ENCODE data around the gene POLR3E.

POLR3E gene

GRCh38 chr16:22267764-22268163, 29.4 kb upstream of the POLR3E start:
- H3K27ac ChIP-seq = peak overlapping the region; percentile 62
- H3K27me3 ChIP-seq (ENCODE audit: insufficient read depth, low read depth, severe bottlenecking) = no peaks in the 10 kb centered on the region
- DNase-seq = peak; percentile 67
- H3K4me3 ChIP-seq (ENCODE audit: low read depth, low read length) = no peak overlapping the region
- H3K36me3 ChIP-seq = peaks cover 85% of the 10 kb centered on the region
- TF ChIP-seq CTCF (IDR thresholded peaks at IDR 0.05; ENCODE audit: low read depth, low read length) = no peak
- H3K9me3 ChIP-seq (ENCODE audit: severe bottlenecking) = no peaks in the 10 kb centered on the region

GRCh38 chr16:22270525-22270924, 26.7 kb upstream of the POLR3E start:
- H3K27me3 ChIP-seq (ENCODE audit: insufficient read depth, low read depth, severe bottlenecking) = no peaks in the 10 kb centered on the region
- no peak overlapping the region for H3K27ac ChIP-seq
- TF ChIP-seq CTCF (IDR thresholded peaks at IDR 0.05; ENCODE audit: low read depth, low read length) = no peak
- H3K36me3 ChIP-seq = peaks cover 98% of the 10 kb centered on the region
- H3K9me3 ChIP-seq (ENCODE audit: severe bottlenecking) = no peaks in the 10 kb centered on the region
- no peak for DNase-seq
- H3K4me3 ChIP-seq (ENCODE audit: low read depth, low read length) = no peak overlapping the region

GRCh38 chr16:22272870-22273650, 24.1 kb upstream of the POLR3E start:
- H3K36me3 ChIP-seq = peaks cover 98% of the 10 kb centered on the region
- H3K27ac ChIP-seq = peak overlapping the region; percentile 40
- no peaks in the 10 kb centered on the region for H3K9me3 ChIP-seq (ENCODE audit: severe bottlenecking)
- TF ChIP-seq CTCF (IDR thresholded peaks at IDR 0.05; ENCODE audit: low read depth, low read length) = no peak
- H3K27me3 ChIP-seq (ENCODE audit: insufficient read depth, low read depth, severe bottlenecking) = no peaks in the 10 kb centered on the region
- no peak overlapping the region for H3K4me3 ChIP-seq (ENCODE audit: low read depth, low read length)
- DNase-seq = peak; percentile 48

DNA sequence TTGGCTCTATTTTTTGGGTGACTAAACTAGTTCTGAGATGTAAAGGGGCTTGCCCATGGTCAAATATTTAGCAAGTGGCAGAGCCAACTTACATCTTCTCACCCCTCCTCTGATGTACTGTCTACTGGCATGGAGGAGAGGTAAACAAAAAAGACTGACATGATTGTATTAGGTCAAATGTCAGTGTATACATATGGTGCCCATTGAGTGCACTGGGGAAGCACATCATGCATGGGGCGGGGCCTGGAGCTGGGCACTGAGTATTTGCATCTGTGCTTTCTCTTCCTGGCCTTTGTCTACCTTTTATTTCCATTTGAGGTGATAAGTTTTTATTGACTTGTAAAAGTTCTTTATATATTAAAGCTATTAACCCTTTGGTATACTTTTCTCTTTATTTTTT, 22.3 kb upstream of the POLR3E start:
- H3K27ac ChIP-seq = no peak overlapping the region
- DNase-seq = no peak
- no peak for TF ChIP-seq CTCF (IDR thresholded peaks at IDR 0.05; ENCODE audit: low read depth, low read length)
- no peaks in the 10 kb centered on the region for H3K9me3 ChIP-seq (ENCODE audit: severe bottlenecking)
- H3K4me3 ChIP-seq (ENCODE audit: low read depth, low read length) = no peak overlapping the region
- H3K36me3 ChIP-seq = peaks cover 94% of the 10 kb centered on the region
- no peaks in the 10 kb centered on the region for H3K27me3 ChIP-seq (ENCODE audit: insufficient read depth, low read depth, severe bottlenecking)

DNA sequence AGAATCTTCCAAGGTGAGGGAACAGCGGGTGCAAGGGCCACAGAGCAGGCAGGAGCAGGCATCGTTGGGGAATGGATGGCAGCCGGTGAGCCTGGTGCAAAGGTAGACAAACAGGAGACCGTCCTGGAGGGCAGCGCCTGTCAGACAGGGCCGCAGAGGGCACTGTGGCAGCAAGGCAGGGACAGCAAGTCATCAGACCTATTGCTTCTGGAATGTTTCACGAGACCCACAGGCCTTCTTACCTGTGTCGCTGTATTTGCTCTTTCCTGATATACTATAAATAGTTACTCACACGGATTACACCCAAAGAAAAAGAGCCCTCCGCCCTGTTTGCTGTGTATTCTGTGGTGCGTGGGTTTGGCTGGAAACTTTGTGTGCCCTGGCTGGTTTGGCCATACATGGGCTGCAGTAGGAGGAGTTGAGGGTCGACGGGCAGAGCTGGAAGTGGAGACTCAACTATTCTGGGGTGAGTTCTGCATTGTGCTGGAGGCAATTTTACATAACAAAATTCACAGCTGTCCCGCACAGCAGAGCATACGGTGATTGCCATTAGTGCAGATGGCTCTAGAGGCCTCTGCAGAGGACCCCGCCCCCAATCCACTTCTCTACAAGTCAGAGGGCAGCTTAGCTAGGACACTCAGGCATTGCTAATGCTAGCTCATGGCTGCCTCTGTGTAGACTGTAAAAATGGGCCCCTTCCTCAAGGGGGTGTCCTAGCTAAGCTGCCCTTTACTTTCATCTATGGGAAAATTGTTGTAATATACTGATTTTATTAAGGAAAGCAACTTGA, 18.6 kb upstream of the POLR3E start:
- peaks cover 92% of the 10 kb centered on the region for H3K36me3 ChIP-seq
- H3K27me3 ChIP-seq (ENCODE audit: insufficient read depth, low read depth, severe bottlenecking) = no peaks in the 10 kb centered on the region
- no peaks in the 10 kb centered on the region for H3K9me3 ChIP-seq (ENCODE audit: severe bottlenecking)
- peak overlapping the region; percentile 78 for H3K27ac ChIP-seq
- no peak overlapping the region for H3K4me3 ChIP-seq (ENCODE audit: low read depth, low read length)
- peak; percentile 90 for DNase-seq
- TF ChIP-seq CTCF (IDR thresholded peaks at IDR 0.05; ENCODE audit: low read depth, low read length) = 0 out of 2 replicates have a peak, but pooled peaks have one; percentile 23

Data from WERI-Rb-1 (cell line).